Karpas-422 (cell line): ENCODE results near the gene HIVEP1. TPM values are rescaled to one million over a fixed set of nuclear protein-coding genes. Genes with fewer than 3 reads are reported as not detected.
A peak's percentile ranks its signal among the peaks of the same experiment; 100 is the strongest.
"Not testable (repeated sequence)": the region's sequence is repeated elsewhere in the genome, so short reads cannot be mapped to it uniquely, and the experiment has no call there.

Experiments used
- DNase-seq: peaks from one replicate; pipeline ENCODE4 v3.0.0-alpha.2; 2015
- H2AFZ ChIP-seq: fragments of 200-600 bp; sonication (generic); 2 replicates; pipeline ENCODE4 v1.6.1; 2014; ENCODE audit warnings: antibody characterized with exemption, low read length, mixed read lengths
- H3K27ac ChIP-seq: fragments of 200-600 bp; sonication (generic); 2 replicates; pipeline ENCODE4 v1.5.1; 2014; ENCODE audit warnings: mild to moderate bottlenecking, low read length, moderate library complexity
- H3K27me3 ChIP-seq: fragments of 200-600 bp; sonication (generic); 2 replicates; pipeline ENCODE4 v1.6.1; 2014; ENCODE audit warnings: low read length, mixed read lengths
- H3K36me3 ChIP-seq: fragments of 200-600 bp; sonication (generic); 2 replicates; pipeline ENCODE4 v1.6.1; 2014; ENCODE audit warnings: low read length, mixed read lengths; ENCODE audit not compliant: insufficient read depth
- H3K4me1 ChIP-seq: fragments of 200-600 bp; sonication (generic); 2 replicates; pipeline ENCODE4 v1.6.1; 2014; ENCODE audit warnings: mild to moderate bottlenecking, low read length, mixed read lengths
- H3K4me2 ChIP-seq: fragments of 200-600 bp; sonication (generic); 2 replicates; pipeline ENCODE4 v1.6.1; 2014; ENCODE audit warnings: low read length, low read depth, mild to moderate bottlenecking; ENCODE audit not compliant: poor library complexity, severe bottlenecking
- H3K4me3 ChIP-seq: fragments of 200-600 bp; sonication (generic); 2 replicates; pipeline ENCODE4 v1.5.1; 2014; ENCODE audit warnings: mild to moderate bottlenecking, antibody characterized with exemption, low read length, mixed read lengths
- H3K79me2 ChIP-seq: fragments of 200-600 bp; sonication (generic); 2 replicates; pipeline ENCODE4 v1.6.1; 2014; ENCODE audit warnings: mild to moderate bottlenecking, low read length, mixed read lengths
- H3K9ac ChIP-seq: fragments of 200-600 bp; sonication (generic); 2 replicates; pipeline ENCODE4 v1.6.0; 2014; ENCODE audit warnings: low read length
- H3K9me2 ChIP-seq: fragments of 200-600 bp; sonication (generic), shearing (Covaris generic); replicated peaks from 2 replicates; pipeline ENCODE4 v1.6.0; 2014; ENCODE audit warnings: mild to moderate bottlenecking, low read length, moderate library complexity; ENCODE audit not compliant: insufficient read depth
- H3K9me3 ChIP-seq: fragments of 300-700, 200-600 bp; sonication (generic); 2 replicates; pipeline ENCODE4 v1.6.1; 2014; ENCODE audit warnings: low read length, mixed read lengths
- H4K20me1 ChIP-seq: fragments of 200-600 bp; sonication (generic); 2 replicates; pipeline ENCODE4 v1.6.1; 2014; ENCODE audit warnings: mild to moderate bottlenecking, antibody characterized with exemption, low read length, low read depth; ENCODE audit not compliant: insufficient read depth
- total RNA-seq: library from RNA; depleted of rRNA; stranded (reverse); fragments of >200 nt; shearing (Covaris generic); gene quantifications from 2 replicates; pipeline ENCODE4 v1.2.3, GENCODE V29; 2014; ENCODE audit warnings: low replicate concordance

The HIVEP1 gene
- total RNA-seq, 1 experiment from 2014 or later, result 40.8 TPM

- not testable (repeated sequence) for H3K36me3 ChIP-seq, H3K4me2 ChIP-seq, H3K27ac ChIP-seq
These were observed 96.3 kb downstream of the HIVEP1 start for GRCh38 chr6:12108376-12108775.

GRCh38 chr6:12110523-12111362, 98.6 kb downstream of the HIVEP1 start:
- DNase-seq, result no peak

More at GRCh38 chr6:12108376-12108775, 96.3 kb downstream of the HIVEP1 start:
- not testable (repeated sequence) for H3K9me2 ChIP-seq, H4K20me1 ChIP-seq, H3K9ac ChIP-seq, DNase-seq, H2AFZ ChIP-seq, H3K9me3 ChIP-seq, H3K27me3 ChIP-seq, H3K4me3 ChIP-seq
- H3K4me1 ChIP-seq, result peaks cover 13% of the 10 kb centered on the region
- peaks cover 50% of the 10 kb centered on the region for H3K79me2 ChIP-seq

DNA sequence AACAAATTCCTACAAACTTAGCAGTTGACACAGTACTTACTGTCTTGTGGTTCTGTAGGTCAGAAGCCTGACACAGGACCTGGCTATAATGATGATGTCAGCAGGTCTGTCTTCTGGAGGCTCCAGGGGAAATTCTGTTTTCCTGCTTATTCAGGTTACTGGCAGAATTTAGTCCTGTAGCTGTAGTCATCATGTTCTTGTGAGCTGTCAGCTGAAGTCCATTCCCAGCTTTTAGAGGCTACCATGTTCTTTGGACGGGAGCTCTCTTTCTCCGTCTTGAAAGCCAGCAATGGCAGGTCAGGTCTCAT, 99.2 kb downstream of the HIVEP1 start:
- Histone ChIP-seq H3K9ac (no peak overlapping the region), H3K4me1 (peaks cover 41% of the 10 kb centered on the region), H3K4me3 (no peak overlapping the region), H3K4me2 (no peak overlapping the region), H2AFZ (no peak overlapping the region), H3K79me2 (peaks cover 57% of the 10 kb centered on the region), H3K9me3 (no peaks in the 10 kb centered on the region), H3K27me3 (no peaks in the 10 kb centered on the region), H3K36me3 (0 out of 2 replicates have a peak, but pooled peaks cover 4% of the 10 kb centered on the region), H3K27ac (no peak overlapping the region), H4K20me1 (no peaks in the 10 kb centered on the region), H3K9me2 (no peaks in the 10 kb centered on the region)
- DNase-seq, result no peak

More at GRCh38 chr6:12110523-12111362, 98.6 kb downstream of the HIVEP1 start:
- Histone ChIP-seq H4K20me1 (no peaks in the 10 kb centered on the region), H3K4me2 (no peak overlapping the region), H3K9me3 (no peaks in the 10 kb centered on the region), H3K36me3 (0 out of 2 replicates have a peak, but pooled peaks cover 4% of the 10 kb centered on the region), H3K4me1 (peaks cover 36% of the 10 kb centered on the region), H3K9ac (no peak overlapping the region), H3K27ac (no peak overlapping the region), H3K4me3 (no peak overlapping the region), H2AFZ (no peak overlapping the region), H3K9me2 (no peaks in the 10 kb centered on the region), H3K79me2 (peaks cover 56% of the 10 kb centered on the region), H3K27me3 (no peaks in the 10 kb centered on the region)

DNA sequence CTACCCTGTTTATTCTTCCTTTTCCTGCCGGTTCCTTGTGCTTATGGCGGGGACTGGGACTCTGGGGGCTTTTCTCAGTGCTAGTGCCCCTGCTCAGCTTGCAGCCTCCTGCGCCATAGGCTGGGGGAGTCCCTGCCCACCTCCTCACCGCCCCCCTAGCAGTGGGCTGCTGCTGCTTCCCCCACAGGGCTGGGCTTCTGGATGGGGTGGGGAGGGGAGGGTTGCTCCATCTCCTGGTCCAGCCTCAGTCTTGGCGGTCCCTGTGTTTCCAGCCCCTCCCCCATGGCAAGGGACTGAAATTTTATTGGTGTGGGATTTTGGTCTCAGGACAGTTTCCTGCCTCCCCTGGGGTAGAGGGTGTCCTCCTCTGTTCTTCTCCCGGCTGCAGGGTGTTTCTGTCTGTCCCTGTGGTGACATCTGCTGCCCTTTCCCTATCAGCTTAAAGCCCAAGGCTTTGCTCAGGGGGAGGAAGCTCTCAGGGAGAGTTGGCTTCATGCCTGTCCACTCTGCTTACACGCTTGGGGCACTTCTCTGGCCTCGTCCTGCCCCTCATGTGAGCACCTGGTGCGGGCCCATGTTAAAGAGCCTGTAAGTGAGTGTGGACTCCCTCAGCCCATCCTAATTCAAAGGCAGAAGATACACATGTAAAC, 100.6 kb downstream of the HIVEP1 start:
- H3K9me3 ChIP-seq, result no peaks in the 10 kb centered on the region
- H3K9ac ChIP-seq, result no peak overlapping the region
- peak overlapping the region; percentile 3 for H3K4me2 ChIP-seq
- H3K36me3 ChIP-seq, result 0 out of 2 replicates have a peak, but pooled peaks cover 4% of the 10 kb centered on the region
- H4K20me1 ChIP-seq, result no peaks in the 10 kb centered on the region
- no peak overlapping the region for H3K27ac ChIP-seq
- DNase-seq, result no peak
- no peak overlapping the region for H2AFZ ChIP-seq
- H3K9me2 ChIP-seq, result no peaks in the 10 kb centered on the region
- no peak overlapping the region for H3K4me3 ChIP-seq
- H3K79me2 ChIP-seq, result peaks cover 53% of the 10 kb centered on the region
- no peaks in the 10 kb centered on the region for H3K27me3 ChIP-seq
- peaks cover 41% of the 10 kb centered on the region for H3K4me1 ChIP-seq

GRCh38 chr6:12113190-12113577, 101.1 kb downstream of the HIVEP1 start:
- H3K27me3 ChIP-seq, result no peaks in the 10 kb centered on the region
- H3K27ac ChIP-seq, result no peak overlapping the region
- H3K9me3 ChIP-seq, result no peaks in the 10 kb centered on the region
- H3K4me1 ChIP-seq, result peaks cover 41% of the 10 kb centered on the region
- peak overlapping the region; percentile 3 for H3K4me2 ChIP-seq
- H4K20me1 ChIP-seq, result no peaks in the 10 kb centered on the region
- H3K9me2 ChIP-seq, result no peaks in the 10 kb centered on the region
- no peak overlapping the region for H3K9ac ChIP-seq
- 0 out of 2 replicates have a peak, but pooled peaks cover 4% of the 10 kb centered on the region for H3K36me3 ChIP-seq
- no peak overlapping the region for H3K4me3 ChIP-seq
- no peak overlapping the region for H2AFZ ChIP-seq
- DNase-seq, result no peak
- peaks cover 56% of the 10 kb centered on the region for H3K79me2 ChIP-seq

DNA sequence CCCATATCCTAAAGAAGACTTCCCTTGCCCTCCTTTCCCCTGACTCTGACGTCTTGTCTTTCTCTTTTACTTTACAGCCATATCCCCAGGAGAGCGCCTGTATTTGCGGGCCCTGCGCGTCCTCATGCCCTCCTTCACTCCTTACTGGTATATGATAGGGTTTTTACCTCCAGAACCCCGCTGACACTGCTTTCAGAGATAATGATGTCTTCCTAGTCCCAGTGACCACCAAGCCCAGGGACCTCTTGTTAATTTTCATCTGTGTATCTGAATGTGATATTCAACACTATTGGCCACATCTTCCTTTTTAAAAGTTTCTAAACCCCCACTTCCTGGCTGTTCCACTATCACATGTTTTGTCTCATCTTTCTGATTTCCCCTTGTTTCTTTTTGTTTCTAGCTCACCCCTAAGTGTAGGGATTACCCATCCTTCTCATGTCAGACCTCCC, 102.0 kb downstream of the HIVEP1 start:
- no peaks in the 10 kb centered on the region for H3K9me3 ChIP-seq
- no peaks in the 10 kb centered on the region for H3K27me3 ChIP-seq
- no peak overlapping the region for H2AFZ ChIP-seq
- peaks cover 41% of the 10 kb centered on the region for H3K4me1 ChIP-seq
- H3K4me3 ChIP-seq, result no peak overlapping the region
- H4K20me1 ChIP-seq, result no peaks in the 10 kb centered on the region
- H3K79me2 ChIP-seq, result peaks cover 65% of the 10 kb centered on the region
- H3K9ac ChIP-seq, result no peak overlapping the region
- H3K36me3 ChIP-seq, result 0 out of 2 replicates have a peak, but pooled peaks cover 4% of the 10 kb centered on the region
- DNase-seq, result no peak
- no peak overlapping the region for H3K27ac ChIP-seq
- H3K9me2 ChIP-seq, result no peaks in the 10 kb centered on the region
- H3K4me2 ChIP-seq, result peak overlapping the region; percentile 36

- H3K4me1 ChIP-seq, result peaks cover 41% of the 10 kb centered on the region
- no peak overlapping the region for H3K4me3 ChIP-seq
- no peak overlapping the region for H3K27ac ChIP-seq
These were observed 102.9 kb downstream of the HIVEP1 start for GRCh38 chr6:12115001-12115400.

DNA sequence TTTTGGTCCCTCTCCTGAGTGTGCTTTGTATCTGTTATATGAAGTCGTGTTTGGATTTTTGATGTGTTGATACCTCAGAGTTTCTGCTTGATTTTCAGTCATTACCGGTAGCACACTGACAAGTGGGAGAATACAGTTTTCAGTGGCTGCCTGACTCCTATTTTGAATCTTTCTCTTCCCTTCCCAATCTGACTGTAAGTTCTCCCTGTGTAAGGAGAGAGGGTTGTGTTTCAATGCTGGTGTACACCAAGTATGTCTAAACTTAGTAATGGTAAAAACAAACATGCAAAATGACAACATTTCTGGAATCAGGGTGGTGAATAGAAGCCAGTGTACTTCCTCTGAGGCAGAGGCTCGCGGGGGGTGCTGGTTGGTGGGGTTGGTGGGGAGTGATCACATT, 103.4 kb downstream of the HIVEP1 start:
- Histone ChIP-seq H3K4me2 (no peak overlapping the region), H3K9ac (no peak overlapping the region), H3K4me3 (no peak overlapping the region), H3K27ac (no peak overlapping the region), H2AFZ (no peak overlapping the region), H3K27me3 (no peaks in the 10 kb centered on the region), H4K20me1 (no peaks in the 10 kb centered on the region), H3K79me2 (peaks cover 67% of the 10 kb centered on the region), H3K9me2 (no peaks in the 10 kb centered on the region), H3K36me3 (peaks cover 8% of the 10 kb centered on the region; the same call in 1 of the 2 replicates), H3K9me3 (no peaks in the 10 kb centered on the region), H3K4me1 (peaks cover 41% of the 10 kb centered on the region)
- no peak for DNase-seq

More at GRCh38 chr6:12115001-12115400, 102.9 kb downstream of the HIVEP1 start:
- Histone ChIP-seq H4K20me1 (no peaks in the 10 kb centered on the region), H3K36me3 (peaks cover 4% of the 10 kb centered on the region; the same call in 1 of the 2 replicates), H3K9me2 (no peaks in the 10 kb centered on the region), H2AFZ (no peak overlapping the region), H3K27me3 (no peaks in the 10 kb centered on the region), H3K4me2 (no peak overlapping the region), H3K9me3 (no peaks in the 10 kb centered on the region), H3K79me2 (peaks cover 65% of the 10 kb centered on the region), H3K9ac (no peak overlapping the region)
- DNase-seq, result no peak
